GM12891 (cell line): Measurements from ENCODE around the gene ME1.
"Not testable (repeated sequence)": the region's sequence is repeated elsewhere in the genome, so short reads cannot be mapped to it uniquely, and the experiment has no call there.

Experiments used
- DNase-seq: peaks from one replicate; pipeline ENCODE4 v3.0.0; 2011; ENCODE audit warnings: low spot score; ENCODE audit not compliant: insufficient read length
- FAIRE-seq: peaks from 2 replicates; lab custom pipeline; 2011; peaks lifted over from hg19 to GRCh38; lab: Jason Lieb, UNC
- PAX5 ChIP-seq: IDR thresholded peaks from 2 replicates; pipeline ENCODE4 v1.6.1; 2011; ENCODE audit warnings: low read length, moderate library complexity, mild to moderate bottlenecking; ENCODE audit not compliant: insufficient read depth, severe bottlenecking
- POLR2A ChIP-seq: IDR thresholded peaks from 2 replicates; pipeline ENCODE4 v1.6.1; 2011; ENCODE audit warnings: low read depth, low read length, control low read depth
- POLR2AphosphoS5 ChIP-seq: IDR thresholded peaks from 2 replicates; pipeline ENCODE4 v1.6.1; 2011; ENCODE audit warnings: low read depth, low read length, control low read depth
- POU2F2 ChIP-seq: IDR thresholded peaks from 2 replicates; pipeline ENCODE4 v1.6.1; 2011; ENCODE audit warnings: low read depth, mild to moderate bottlenecking, control low read depth, low read length, moderate library complexity
- SPI1 ChIP-seq: IDR thresholded peaks from 2 replicates; pipeline ENCODE4 v1.6.1; 2011; ENCODE audit warnings: low read depth, low read length, control low read depth
- TAF1 ChIP-seq: IDR thresholded peaks from 2 replicates; pipeline ENCODE4 v1.6.1; 2011; ENCODE audit warnings: low read depth, low read length, control low read depth

Gene ME1

DNA sequence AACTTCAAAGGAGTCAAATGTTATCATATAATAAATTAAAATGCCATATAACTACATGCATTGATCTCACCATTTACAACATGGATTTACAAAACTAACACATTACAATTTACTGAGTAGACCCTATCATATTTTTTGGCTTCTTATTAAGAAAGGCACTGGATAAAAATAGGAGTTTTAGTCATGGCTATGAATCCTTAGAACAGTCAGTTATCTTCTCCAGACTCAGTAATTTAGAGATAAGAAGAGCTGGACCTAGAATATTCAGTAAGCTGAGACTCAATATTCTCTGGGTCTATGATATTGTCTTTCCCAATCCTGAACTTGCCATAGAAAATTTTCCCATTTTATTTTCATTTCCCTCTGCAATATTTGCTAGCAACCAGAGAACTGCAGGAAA lies 62.3 kb downstream of the ME1 start:
- no peak for FAIRE-seq
- DNase-seq, result no peak
- TF ChIP-seq POU2F2 (no peak), SPI1 (no peak), POLR2AphosphoS5 (no peak), TAF1 (no peak), POLR2A (no peak), PAX5 (no peak)

DNA sequence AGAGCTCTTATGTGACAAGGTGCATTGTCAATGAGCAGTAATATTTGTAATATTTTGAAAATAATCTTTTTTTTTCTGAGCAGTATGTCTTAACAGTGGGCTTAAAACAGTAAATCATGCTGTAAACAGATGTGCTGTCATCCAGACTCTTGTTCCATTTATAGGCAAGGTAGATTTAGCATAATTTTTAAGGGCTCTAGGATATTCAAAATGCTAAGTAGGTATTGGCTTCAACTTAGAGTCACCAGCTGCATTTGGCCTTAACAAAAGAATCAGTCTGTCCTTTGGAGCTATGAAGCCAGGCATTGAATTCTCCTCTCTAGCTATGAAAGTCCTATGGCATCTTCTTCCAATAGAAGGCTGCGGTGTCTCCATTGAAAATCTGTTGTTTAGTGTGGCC lies 63.7 kb downstream of the ME1 start:
- DNase-seq, result no peak
- no peak for FAIRE-seq
- no peak for TF ChIP-seq POU2F2
- TF ChIP-seq POLR2A, result no peak
- no peak for TF ChIP-seq PAX5
- no peak for TF ChIP-seq POLR2AphosphoS5
- no peak for TF ChIP-seq SPI1
- no peak for TF ChIP-seq TAF1

DNA sequence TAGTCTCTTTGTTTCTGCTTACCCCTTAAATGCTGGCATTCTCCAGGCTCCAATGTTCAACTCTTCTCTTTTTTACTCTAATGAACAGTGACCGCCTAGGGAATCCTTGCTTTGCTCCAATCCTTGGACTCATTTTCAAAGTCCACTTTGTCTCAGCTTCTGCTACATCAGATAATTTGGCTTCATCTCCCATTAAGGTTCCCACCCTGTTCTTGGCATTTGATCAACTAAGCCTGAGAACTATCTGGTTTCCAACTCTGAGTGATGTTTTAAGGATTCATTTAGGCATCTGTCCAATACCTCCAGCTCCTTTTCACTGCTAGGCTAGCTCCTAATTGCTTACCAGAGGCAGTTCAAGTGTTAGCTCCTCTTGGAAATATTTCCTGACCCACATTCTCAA lies 64.9 kb downstream of the ME1 start:
- no peak for TF ChIP-seq POLR2A
- TF ChIP-seq POLR2AphosphoS5, result no peak
- TF ChIP-seq TAF1, result no peak
- TF ChIP-seq POU2F2, result no peak
- TF ChIP-seq PAX5, result no peak
- FAIRE-seq (no peak), DNase-seq (no peak)

DNA sequence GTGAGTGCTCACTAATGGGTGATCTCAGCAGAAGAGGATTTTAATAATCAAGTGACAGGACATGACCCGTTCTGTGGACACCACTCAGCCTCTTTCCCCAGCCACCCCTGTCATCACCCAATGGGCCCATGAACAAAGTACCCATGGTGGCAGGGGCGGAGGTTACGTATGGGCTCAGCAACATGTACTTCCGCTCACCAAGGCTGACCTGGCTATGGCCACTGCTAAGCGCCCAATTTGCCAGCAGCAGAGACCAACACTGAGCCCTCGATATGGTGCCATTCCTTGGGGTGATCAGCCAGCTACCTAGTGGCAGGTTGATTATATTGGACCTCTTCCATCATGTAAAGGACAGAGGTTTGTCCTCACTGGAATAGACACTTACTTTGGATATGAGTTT lies 68.5 kb downstream of the ME1 start:
- FAIRE-seq, DNase-seq: not testable (repeated sequence)

DNA sequence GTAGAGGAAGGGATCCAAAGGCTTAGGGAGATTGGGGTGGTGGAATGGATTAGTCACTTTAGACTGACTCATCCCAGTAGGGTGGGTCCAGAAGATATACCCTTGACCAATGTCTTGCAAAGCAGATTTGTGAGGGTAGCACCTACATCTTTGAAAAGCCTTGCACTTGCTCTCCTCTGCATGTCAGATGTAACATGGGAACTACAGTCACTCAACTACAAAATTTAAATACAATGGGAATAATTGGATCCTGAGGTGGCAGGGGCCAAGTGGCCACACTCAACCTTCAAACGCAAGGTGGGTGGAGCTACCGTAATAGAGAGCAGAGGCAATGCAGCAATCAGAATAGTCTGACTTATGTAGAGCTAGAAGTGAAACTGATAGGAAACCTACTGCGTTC lies 71.2 kb downstream of the ME1 start:
- TF ChIP-seq PAX5 (no peak), POLR2AphosphoS5 (no peak)
- FAIRE-seq (no peak), DNase-seq (no peak)

DNA sequence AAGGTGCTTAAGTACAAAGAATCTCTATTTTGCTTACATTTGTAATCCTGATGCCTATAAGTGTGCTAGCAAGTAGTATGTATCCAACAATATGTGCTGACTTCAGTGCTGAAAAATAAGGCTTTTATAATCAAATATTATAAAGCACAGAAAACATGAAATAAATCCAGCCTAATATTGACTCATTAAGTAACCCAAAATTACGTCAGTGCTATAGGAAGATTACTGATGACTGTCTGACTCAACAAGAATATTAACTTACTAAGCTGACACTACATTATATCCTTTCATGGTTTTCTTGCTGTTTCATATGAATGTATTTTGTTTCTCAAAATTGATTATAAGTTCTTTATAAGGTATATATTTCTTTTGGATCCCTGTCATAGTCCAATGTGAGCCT lies 76.1 kb downstream of the ME1 start:
- TF ChIP-seq POU2F2 (no peak), POLR2AphosphoS5 (no peak), TAF1 (no peak), PAX5 (no peak), SPI1 (no peak), POLR2A (no peak)
- FAIRE-seq (no peak), DNase-seq (no peak)

DNA sequence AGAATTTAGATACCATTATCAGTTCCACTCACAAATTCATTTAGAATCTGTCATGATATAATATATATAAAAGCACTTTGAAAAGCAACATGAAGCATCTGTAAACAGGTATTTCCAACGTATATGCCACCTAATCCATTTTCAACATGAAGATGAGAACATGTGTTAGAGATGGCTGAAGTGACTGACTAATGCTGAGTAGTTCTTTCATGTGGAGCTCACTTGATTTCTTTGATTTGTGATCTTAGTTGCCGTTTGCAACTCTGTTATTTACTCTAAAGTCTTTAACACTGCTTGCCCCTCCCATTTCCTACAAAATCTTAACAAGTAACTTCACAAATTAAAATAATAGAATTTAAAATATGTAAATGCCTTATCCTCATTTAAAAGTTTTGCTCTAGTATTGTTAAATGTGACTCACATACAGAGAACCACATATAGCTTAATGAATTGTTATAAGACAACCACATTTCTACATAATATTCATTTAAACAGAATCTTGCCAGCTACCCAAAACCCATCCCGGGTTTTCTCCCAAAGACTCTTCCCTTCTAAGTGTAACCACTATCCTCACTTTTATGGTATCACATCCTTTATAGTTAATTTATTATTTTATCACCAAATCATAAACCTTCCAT lies 78.3 kb downstream of the ME1 start:
- FAIRE-seq, result no peak
- TF ChIP-seq POLR2AphosphoS5 (no peak), POU2F2 (no peak), POLR2A (no peak), SPI1 (no peak), TAF1 (no peak), PAX5 (no peak)

DNA sequence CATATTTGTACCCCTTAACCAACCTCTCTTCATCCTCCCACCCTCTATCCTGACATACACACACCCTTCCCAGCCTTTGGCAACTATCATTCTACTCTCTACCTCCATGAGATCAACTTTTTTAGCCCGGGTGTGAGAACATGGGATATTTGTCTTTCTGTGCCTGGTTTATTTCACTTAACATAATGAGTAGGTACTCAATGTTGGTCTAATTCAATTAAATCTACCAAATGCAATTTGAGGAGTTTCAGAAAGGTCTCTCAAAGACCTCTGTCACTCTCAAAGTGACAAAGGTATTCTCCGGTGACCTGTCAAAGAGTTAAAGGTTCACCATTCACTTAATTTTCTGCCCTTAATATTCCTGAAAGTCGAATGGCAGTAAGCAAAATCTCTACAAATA lies 87.7 kb downstream of the ME1 start:
- TF ChIP-seq POU2F2 (no peak), POLR2A (no peak), SPI1 (no peak), POLR2AphosphoS5 (no peak), PAX5 (no peak), TAF1 (no peak)
- DNase-seq (no peak), FAIRE-seq (no peak)

More for the DNA sequence above, 78.3 kb downstream of the ME1 start:
- DNase-seq, result no peak

DNA sequence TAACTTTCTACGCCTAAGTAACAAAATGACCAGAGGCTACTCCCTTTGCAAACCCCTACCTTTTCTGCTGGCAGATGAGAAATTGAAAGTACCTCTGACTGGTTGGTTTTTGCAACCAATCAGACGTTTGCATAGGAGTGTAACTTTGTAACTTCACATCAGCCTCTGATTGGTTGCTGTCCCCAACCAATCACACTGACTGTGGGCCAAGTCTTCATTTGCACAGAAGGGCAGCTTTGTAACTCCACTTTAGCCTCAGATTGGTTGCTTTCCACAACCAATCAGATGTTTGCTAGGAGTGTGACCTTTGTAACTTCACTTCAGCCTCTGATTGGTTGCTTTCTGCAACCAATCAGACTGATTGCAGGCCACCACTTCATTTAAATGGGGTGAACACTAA lies 89.1 kb downstream of the ME1 start:
- TF ChIP-seq SPI1 (no peak), PAX5 (no peak), POU2F2 (no peak), POLR2A (no peak), POLR2AphosphoS5 (no peak)
- FAIRE-seq, result no peak
- DNase-seq, result no peak

DNA sequence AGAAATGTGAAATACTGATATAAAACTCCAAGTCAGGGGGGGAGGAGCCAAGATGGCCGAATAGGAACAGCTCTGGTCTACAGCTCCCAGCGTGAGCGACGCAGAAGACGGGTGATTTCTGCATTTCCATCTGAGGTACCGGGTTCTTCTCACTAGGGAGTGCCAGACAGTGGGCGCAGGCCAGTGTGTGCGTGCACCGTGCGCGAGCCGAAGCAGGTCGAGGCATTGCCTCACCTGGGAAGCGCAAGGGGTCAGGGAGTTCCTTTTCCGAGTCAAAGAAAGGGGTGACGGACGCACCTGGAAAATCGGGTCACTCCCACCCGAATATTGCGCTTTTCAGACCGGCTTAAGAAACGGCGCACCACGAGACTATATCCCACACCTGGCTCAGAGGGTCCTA lies 96.9 kb downstream of the ME1 start:
- not testable (repeated sequence) for DNase-seq, FAIRE-seq

DNA sequence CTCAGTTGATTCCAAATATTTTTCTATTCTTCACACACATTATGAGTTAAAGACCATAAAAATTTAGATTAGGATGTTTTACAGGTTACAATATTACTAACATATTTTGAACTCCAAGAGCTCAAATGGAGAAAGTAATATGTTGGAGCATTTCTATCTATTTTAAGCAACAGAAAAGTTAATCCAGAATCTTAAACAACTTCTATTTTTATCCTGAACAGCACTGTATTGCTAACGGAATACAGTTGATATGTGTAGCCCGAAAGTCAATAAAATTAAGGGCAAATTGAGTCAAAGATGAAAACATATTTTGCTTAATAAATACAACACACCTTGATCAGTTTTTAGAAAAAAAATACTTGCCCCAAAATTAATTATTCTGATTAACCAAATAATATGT lies 97.4 kb downstream of the ME1 start:
- DNase-seq (no peak), FAIRE-seq (no peak)
- TF ChIP-seq POLR2AphosphoS5 (no peak), POLR2A (no peak), TAF1 (no peak), PAX5 (no peak)
